ENCODE measurements around the gene ECT2.
"Not testable (repeated sequence)": the region's sequence is repeated elsewhere in the genome, so short reads cannot be mapped to it uniquely, and the experiment has no call there.

- TF ChIP-seq, protein P1, sequence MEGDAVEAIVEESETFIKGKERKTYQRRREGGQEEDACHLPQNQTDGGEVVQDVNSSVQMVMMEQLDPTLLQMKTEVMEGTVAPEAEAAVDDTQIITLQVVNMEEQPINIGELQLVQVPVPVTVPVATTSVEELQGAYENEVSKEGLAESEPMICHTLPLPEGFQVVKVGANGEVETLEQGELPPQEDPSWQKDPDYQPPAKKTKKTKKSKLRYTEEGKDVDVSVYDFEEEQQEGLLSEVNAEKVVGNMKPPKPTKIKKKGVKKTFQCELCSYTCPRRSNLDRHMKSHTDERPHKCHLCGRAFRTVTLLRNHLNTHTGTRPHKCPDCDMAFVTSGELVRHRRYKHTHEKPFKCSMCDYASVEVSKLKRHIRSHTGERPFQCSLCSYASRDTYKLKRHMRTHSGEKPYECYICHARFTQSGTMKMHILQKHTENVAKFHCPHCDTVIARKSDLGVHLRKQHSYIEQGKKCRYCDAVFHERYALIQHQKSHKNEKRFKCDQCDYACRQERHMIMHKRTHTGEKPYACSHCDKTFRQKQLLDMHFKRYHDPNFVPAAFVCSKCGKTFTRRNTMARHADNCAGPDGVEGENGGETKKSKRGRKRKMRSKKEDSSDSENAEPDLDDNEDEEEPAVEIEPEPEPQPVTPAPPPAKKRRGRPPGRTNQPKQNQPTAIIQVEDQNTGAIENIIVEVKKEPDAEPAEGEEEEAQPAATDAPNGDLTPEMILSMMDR (conservative IDR thresholded peaks at IDR 0.05; ENCODE audit: low read length): not testable (repeated sequence)
- not testable (repeated sequence) for TF ChIP-seq EZH2phosphoT487 (IDR thresholded peaks at IDR 0.05; ENCODE audit: borderline replicate concordance, low read depth, low read length)
Measured at GRCh38 chr3:172760416-172760815, 9.9 kb downstream of the ECT2 start.

All from OCI-LY7 (cell line).